ENCODE measurements around the gene PSMB2. TPM values are rescaled to one million over a fixed set of nuclear protein-coding genes. Genes with fewer than 3 reads are reported as not detected.

Gene PSMB2
- polyA plus RNA-seq, 2 of the 4 experiments (the other 2 are of a cell fraction), result 84.6 to 88.3 TPM

- ATAC-seq (no peak), DNase-seq (ENCODE audit: low read depth in 1 of 2, low spot score in 1 of 2) (no peak), FAIRE-seq (no peak)
- H3K4me1 ChIP-seq, result peaks cover 3% of the 10 kb centered on the region; the same call in 2 of the 3 replicates
- no peaks in the 10 kb centered on the region for H3K9me3 ChIP-seq
- H3K4me2 ChIP-seq, result no peak overlapping the region
- 95% methylated on average over 3 of the region's 3 CpGs for WGBS (ENCODE audit: missing lambda C conversion rate)
- ChIA-PET POLR2A (no interaction called here), CTCF (interaction anchor here (0.6 kb wide), 1 partner anchor 408 kb away, joined by 3 read pairs; no protein-coding TSS in a partner anchor)
- TF ChIP-seq EHMT2 (IDR thresholded peaks at IDR 0.05; ENCODE audit: low read depth) (no peak), MAZ (IDR thresholded peaks at IDR 0.05; ENCODE audit: borderline replicate concordance, low read depth, low read length) (no peak), SREBF2 (IDR thresholded peaks at IDR 0.05) (no peak), REST (IDR thresholded peaks at IDR 0.05) (no peak), SMC3 (IDR thresholded peaks at IDR 0.05) (no peak), JUNB (IDR thresholded peaks at IDR 0.05) (no peak), ZFP36 (IDR thresholded peaks at IDR 0.05; ENCODE audit: borderline replicate concordance, partially characterized antibody) (no peak), HEYL (CRISPR knock-in tag; IDR thresholded peaks at IDR 0.05) (no peak), ELK1 (IDR thresholded peaks at IDR 0.05; ENCODE audit: low read depth, low read length) (no peak), RCOR1 (IDR thresholded peaks at IDR 0.05; ENCODE audit: low read depth, low read length) (no peak), KDM1A (IDR thresholded peaks at IDR 0.05; ENCODE audit: low read depth) (no peak), HDAC2 (IDR thresholded peaks at IDR 0.05) (no peak), USF2 (IDR thresholded peaks at IDR 0.05) (no peak), FOSL2 (IDR thresholded peaks at IDR 0.05) (no peak), FOSL2 (CRISPR knock-in tag; IDR thresholded peaks at IDR 0.05) (no peak)
- no peak overlapping the region for H3K4me3 ChIP-seq
- no peak overlapping the region for H3K27ac ChIP-seq
Observed at GRCh38 chr1:35631396-35631795, 9.9 kb downstream of the PSMB2 start.

GRCh38 chr1:35629051-35629450, 12.3 kb downstream of the PSMB2 start:
- ChIA-PET POLR2A (no interaction called here), CTCF (no interaction called here)
- Histone ChIP-seq H3K4me2 (no peak overlapping the region), H3K4me1 (peaks cover 3% of the 10 kb centered on the region; the same call in 1 of the 3 replicates), H3K27ac (no peak overlapping the region), H3K4me3 (no peak overlapping the region), H3K9me3 (no peaks in the 10 kb centered on the region)
- DNase-seq (ENCODE audit: low read depth in 1 of 2, low spot score in 1 of 2), result no peak
- FAIRE-seq, result no peak
- 68% methylated on average over 2 of the region's 2 CpGs for WGBS (ENCODE audit: missing lambda C conversion rate)
- TF ChIP-seq RAD21 (conservative IDR thresholded peaks at IDR 0.05 in 1 of 2, IDR thresholded peaks at IDR 0.05 in 1 of 2) (no peak), PHF8 (IDR thresholded peaks at IDR 0.05; ENCODE audit: borderline replicate concordance, low read depth) (no peak), RARB (CRISPR knock-in tag; IDR thresholded peaks at IDR 0.05) (no peak), E2F6 (IDR thresholded peaks at IDR 0.05; ENCODE audit: borderline replicate concordance, low read depth) (no peak), KDM1A (IDR thresholded peaks at IDR 0.05; ENCODE audit: low read depth) (no peak), MAX (IDR thresholded peaks at IDR 0.05) (no peak), EP300 (IDR thresholded peaks at IDR 0.05) (no peak), NPAS2 (CRISPR knock-in tag; IDR thresholded peaks at IDR 0.05; ENCODE audit: borderline replicate concordance) (no peak), ATOH8 (CRISPR knock-in tag; IDR thresholded peaks at IDR 0.05; ENCODE audit: low read depth) (no peak), KDM5A (IDR thresholded peaks at IDR 0.05) (no peak), PBX3 (IDR thresholded peaks at IDR 0.05) (no peak), HDAC2 (IDR thresholded peaks at IDR 0.05) (no peak), TFCP2L1 (CRISPR knock-in tag; IDR thresholded peaks at IDR 0.05) (no peak), ZC3H11A (IDR thresholded peaks at IDR 0.05) (no peak), HOXA7 (CRISPR knock-in tag; IDR thresholded peaks at IDR 0.05) (no peak), HES2 (IDR thresholded peaks at IDR 0.05) (no peak), CHD2 (IDR thresholded peaks at IDR 0.05; ENCODE audit: low read length, partially characterized antibody) (no peak), CBX8 (IDR thresholded peaks at IDR 0.05) (no peak)
- ATAC-seq, result no peak
